PC-9 (cell line): ENCODE data around the gene SPRR2D.

Experiments used
- CTCF ChIP-seq: fragments of 200-600 bp; sonication (generic); conservative IDR thresholded peaks from 2 replicates; pipeline ENCODE4 v1.6.1; 2017; ENCODE audit warnings: mixed run types, antibody characterized with exemption, mild to moderate bottlenecking, moderate library complexity
- EZH2 ChIP-seq: fragments of 200-600 bp; sonication (generic); IDR thresholded peaks from 2 replicates; pipeline ENCODE4 v1.8.0; 2017; ENCODE audit warnings: antibody characterized with exemption, low read depth

GRCh38 chr1:152995842-152996241, 45.1 kb downstream of the SPRR2D start:
- TF ChIP-seq CTCF (no peak), EZH2 (no peak)
